ENCODE results near the gene RCAN2. TPM values are rescaled to one million over a fixed set of nuclear protein-coding genes. Genes with fewer than 3 reads are reported as not detected.

The RCAN2 gene
- total RNA-seq, 2 experiments from 2014 or later: 4.3 to 5.4 TPM

DNA sequence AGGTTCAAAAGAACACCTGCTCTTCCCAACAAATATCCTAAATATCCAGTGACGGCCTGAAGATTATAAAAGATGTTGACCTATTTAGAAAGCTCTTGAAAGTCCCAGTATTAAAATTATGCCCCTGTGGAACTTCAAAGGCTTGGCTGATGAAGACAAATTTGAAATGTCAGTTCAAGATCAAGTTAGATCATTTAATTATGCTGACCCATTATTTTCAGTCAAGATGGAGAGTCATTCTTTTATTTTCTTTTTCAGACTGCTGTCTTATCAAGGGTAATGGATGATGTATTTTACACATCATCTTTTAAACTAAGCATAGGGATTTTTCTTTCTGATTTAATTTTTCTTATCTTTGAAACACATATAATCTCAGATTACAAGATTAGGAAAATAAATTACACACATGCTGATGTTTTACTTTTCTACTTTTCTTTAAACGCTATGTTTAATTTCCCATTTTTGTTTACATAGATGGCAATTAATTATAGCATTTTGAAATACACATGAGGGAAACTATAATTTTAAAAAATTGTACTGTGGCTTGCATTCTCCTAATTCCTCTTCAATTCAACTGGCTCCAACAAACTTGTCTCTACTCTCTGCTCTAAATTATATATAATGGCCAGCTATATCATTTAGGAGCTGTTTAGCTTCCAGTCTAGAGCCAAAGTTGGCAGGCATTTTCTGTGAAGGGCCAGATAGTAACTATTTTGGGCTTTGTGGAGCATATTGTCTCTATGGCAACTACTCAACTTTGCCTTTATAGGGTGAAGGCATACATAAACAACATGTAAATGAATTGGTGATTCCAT lies 123.7 kb downstream of the RCAN2 start:
- POLR2A ChIA-PET: no interaction called here

DNA sequence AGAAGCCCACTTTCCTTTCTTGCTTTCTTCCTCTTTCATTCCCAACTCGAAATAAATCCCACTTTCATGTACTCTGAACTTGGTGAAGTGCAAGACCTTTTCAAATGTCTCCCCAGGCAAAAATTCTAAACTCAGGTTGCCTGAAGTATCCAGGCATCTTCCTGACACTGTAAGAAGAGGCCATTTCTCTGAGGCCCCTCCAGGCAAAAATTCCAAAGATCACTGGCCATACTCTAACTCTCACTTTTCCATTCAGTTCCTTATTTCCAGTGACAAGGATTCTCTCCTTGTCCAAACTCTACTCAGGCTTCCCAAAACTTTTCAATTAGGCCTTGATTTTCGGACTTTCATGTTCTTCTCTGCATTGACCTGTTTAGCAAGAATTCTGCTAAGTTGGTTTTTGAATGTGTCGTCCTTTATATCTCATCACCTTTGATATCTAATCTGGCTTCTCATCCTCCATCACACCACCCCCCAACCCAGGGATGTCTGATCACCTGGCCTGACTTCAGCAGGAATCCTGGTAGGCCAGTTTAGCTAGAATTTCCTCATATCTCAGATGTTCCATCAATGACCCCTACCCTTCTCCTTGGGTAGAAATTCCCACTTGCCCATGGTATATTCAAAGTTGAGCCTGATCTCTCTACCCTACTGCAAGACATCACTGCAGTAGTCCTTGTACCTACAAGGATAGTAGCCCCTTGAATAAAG lies 124.9 kb downstream of the RCAN2 start:
- CTCF ChIA-PET: no interaction called here
- no peak overlapping the region for H3K4me3 Mint-ChIP-seq

More for the DNA sequence above, 123.7 kb downstream of the RCAN2 start:
- peaks cover 2% of the 10 kb centered on the region for H3K27me3 Mint-ChIP-seq
- no peaks in the 10 kb centered on the region for H3K9me3 Mint-ChIP-seq
- DNase-seq: no peak
- no peaks in the 10 kb centered on the region for H3K36me3 Mint-ChIP-seq
- no peaks in the 10 kb centered on the region for H3K4me1 Mint-ChIP-seq (ENCODE audit: low read depth)
- H3K4me3 Mint-ChIP-seq: no peak overlapping the region
- no peak overlapping the region for H3K27ac Mint-ChIP-seq
- CTCF ChIA-PET: no interaction called here
- intact Hi-C loops (cut with micrococcal nuclease): no loop called here

DNA sequence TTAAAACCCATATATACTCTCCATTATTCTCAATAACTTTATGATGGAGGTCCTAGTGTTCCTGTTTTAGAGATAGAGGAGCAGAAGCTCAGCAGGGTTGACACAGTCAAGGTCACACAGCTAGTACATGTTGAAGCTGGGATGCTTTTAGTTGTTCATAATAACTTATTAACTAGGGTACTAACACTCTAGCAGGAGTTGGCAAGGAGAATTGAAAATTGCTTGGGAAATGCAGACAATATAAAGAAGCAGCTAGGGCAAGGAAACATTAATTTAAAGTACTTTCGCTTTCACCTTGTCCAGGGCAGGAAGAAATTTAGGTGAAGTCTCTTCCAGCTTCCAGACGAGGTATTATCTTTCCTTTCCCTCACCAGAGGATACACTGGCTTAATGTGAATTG lies 133.7 kb downstream of the RCAN2 start:
- peaks cover 4% of the 10 kb centered on the region for H3K4me1 Mint-ChIP-seq (ENCODE audit: low read depth)
- no peak for DNase-seq
- no peaks in the 10 kb centered on the region for H3K9me3 Mint-ChIP-seq
- ChIA-PET POLR2A (no interaction called here), CTCF (no interaction called here)
- no peak overlapping the region for H3K27ac Mint-ChIP-seq
- no peak overlapping the region for H3K4me3 Mint-ChIP-seq
- H3K36me3 Mint-ChIP-seq: no peaks in the 10 kb centered on the region
- intact Hi-C loops (cut with micrococcal nuclease): no loop called here
- H3K27me3 Mint-ChIP-seq: peaks cover 2% of the 10 kb centered on the region

More for the DNA sequence above, 124.9 kb downstream of the RCAN2 start:
- Mint-ChIP-seq H3K36me3 (no peaks in the 10 kb centered on the region), H3K4me1 (ENCODE audit: low read depth) (no peaks in the 10 kb centered on the region), H3K27ac (no peak overlapping the region), H3K27me3 (peaks cover 2% of the 10 kb centered on the region), H3K9me3 (no peaks in the 10 kb centered on the region)
- intact Hi-C loops (cut with micrococcal nuclease): no loop called here
- DNase-seq: no peak
- POLR2A ChIA-PET: no interaction called here

DNA sequence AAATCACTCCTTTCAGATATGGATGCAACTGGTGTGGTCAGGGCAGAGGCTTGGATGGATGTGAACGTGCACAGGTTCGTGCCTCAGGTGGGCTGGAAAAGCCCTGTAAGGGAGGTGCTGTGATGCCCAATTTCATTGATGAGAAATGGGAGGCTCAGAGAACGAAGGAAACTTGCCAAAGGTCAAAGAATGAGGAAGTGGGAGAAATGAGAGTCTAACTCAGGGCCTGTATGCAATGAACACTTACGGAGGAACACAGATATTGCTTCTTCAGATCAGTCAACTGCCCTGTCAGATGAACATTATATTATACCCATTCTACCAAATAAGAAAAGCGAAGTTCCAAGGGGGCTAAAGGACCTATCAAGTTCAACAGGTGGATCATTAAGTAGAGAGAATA lies 134.7 kb downstream of the RCAN2 start:
- no peak for DNase-seq
- no peak overlapping the region for H3K4me3 Mint-ChIP-seq
- peaks cover 2% of the 10 kb centered on the region for H3K27me3 Mint-ChIP-seq
- intact Hi-C loops (cut with micrococcal nuclease): no loop called here
- ChIA-PET CTCF (no interaction called here), POLR2A (no interaction called here)
- no peak overlapping the region for H3K27ac Mint-ChIP-seq
- H3K36me3 Mint-ChIP-seq: no peaks in the 10 kb centered on the region
- H3K4me1 Mint-ChIP-seq (ENCODE audit: low read depth): peaks cover 4% of the 10 kb centered on the region
- no peaks in the 10 kb centered on the region for H3K9me3 Mint-ChIP-seq

DNA sequence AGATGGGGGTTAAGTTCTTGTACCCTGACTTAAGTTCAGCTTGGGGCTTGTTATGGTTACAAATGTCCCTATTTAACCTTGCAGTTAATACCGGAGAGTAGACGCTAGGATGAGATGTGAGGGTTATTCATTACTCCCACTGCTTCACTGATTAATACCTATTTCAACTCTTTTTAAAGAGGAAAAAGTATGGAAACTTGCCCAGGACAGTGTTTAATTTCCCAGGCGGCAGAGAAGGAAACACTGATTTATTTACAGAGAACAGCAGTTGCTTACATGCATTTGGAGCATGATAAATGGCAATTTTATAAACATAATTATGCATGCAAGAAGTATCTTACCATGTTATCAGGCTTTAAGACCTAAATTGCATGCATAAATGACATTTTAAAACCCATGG lies 137.7 kb downstream of the RCAN2 start:
- Mint-ChIP-seq H3K4me1 (ENCODE audit: low read depth) (peaks cover 4% of the 10 kb centered on the region), H3K27ac (no peak overlapping the region), H3K4me3 (no peak overlapping the region), H3K36me3 (no peaks in the 10 kb centered on the region), H3K27me3 (peaks cover 6% of the 10 kb centered on the region), H3K9me3 (no peaks in the 10 kb centered on the region)
- ChIA-PET CTCF (interaction anchor here (0.8 to 1.0 kb wide), 2 partner anchors 12 to 263 kb away, joined by 3 read pairs; no protein-coding TSS in a partner anchor), POLR2A (no interaction called here)
- intact Hi-C loops (cut with micrococcal nuclease): no loop called here
- no peak for DNase-seq

DNA sequence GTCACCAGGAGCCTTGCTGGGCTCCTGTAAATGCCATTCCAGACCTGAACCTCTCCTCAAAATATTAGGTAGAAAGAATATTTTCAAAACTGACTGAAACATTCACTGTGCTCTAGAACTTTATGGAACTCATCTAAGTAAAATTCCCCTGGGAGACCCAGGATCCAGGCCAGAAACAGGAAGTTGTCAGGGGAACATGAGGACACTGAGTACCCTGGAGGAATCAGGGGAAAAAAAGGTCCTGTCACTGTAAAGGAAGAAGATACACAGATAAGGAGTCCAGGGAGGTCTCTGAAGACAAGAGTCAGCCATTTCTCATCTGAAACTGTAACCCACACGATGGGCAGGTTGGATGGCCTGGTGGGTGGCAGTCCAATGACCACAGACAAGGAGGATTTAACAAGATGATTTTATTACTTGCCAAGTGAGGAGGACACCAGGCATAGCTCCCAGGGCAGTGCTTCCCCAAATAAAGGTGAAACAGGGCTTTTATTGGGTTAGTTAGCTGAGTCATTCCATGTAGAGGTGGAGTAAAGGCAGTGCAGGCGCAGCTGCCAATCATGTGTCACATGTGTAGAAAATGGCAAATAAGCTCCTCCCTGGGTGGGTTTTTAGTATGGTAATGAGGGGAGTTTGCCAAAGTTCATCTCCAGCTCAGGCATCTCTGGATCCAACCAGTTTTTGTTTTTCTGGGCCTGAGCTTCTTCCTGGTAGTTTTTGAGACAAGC lies 138.5 kb downstream of the RCAN2 start:
- H3K27me3 Mint-ChIP-seq: peaks cover 6% of the 10 kb centered on the region
- peaks cover 4% of the 10 kb centered on the region for H3K4me1 Mint-ChIP-seq (ENCODE audit: low read depth)
- H3K4me3 Mint-ChIP-seq: no peak overlapping the region
- no peak for DNase-seq
- no peak overlapping the region for H3K27ac Mint-ChIP-seq
- intact Hi-C loops (cut with micrococcal nuclease): no loop called here
- ChIA-PET CTCF (interaction anchor here (0.8 to 1.0 kb wide), 2 partner anchors 11 to 262 kb away, joined by 3 read pairs; no protein-coding TSS in a partner anchor), POLR2A (no interaction called here)
- no peaks in the 10 kb centered on the region for H3K36me3 Mint-ChIP-seq
- no peaks in the 10 kb centered on the region for H3K9me3 Mint-ChIP-seq

DNA sequence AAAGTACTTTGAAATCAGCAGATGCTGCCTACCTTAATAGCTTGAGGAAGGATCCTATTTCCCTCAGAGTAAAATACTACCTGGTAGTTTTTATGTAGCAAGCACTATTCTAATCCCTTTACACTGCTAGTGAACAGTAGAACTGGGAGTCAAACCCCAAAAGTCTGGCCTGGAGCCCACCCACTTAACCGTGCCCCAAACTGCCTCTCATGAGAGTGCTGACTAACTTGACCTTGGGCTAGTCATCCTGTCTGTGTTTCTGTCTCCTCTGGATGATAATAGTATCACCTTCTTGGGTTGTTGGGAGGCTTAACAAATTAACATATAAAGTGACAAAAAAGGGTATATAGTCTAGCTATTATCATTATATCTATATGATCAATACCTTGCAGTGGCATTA lies 140.5 kb downstream of the RCAN2 start:
- ChIA-PET POLR2A (no interaction called here), CTCF (no interaction called here)
- H3K9me3 Mint-ChIP-seq: no peaks in the 10 kb centered on the region
- H3K36me3 Mint-ChIP-seq: no peaks in the 10 kb centered on the region
- no peak for DNase-seq
- intact Hi-C loops (cut with micrococcal nuclease): no loop called here
- no peaks in the 10 kb centered on the region for H3K4me1 Mint-ChIP-seq (ENCODE audit: low read depth)
- no peak overlapping the region for H3K27ac Mint-ChIP-seq
- H3K27me3 Mint-ChIP-seq: peaks cover 6% of the 10 kb centered on the region
- no peak overlapping the region for H3K4me3 Mint-ChIP-seq

DNA sequence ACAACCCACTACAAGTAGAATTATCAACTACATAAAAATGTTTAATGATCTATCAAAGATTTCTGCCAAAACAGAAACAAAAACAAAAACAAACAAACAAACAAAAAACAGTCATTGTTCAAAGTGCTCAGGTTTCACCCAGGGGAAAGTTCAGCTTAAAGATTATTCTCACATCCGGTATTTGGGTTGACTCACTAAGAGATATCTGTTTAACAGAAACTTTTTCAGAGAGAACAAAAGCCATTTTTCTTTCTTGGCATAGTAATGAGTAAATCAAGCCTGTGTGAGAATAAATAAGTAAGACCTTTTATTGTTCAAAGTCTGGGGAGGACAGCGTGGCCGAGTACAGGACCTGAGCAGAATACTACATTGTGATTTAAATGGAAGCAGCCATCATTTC lies 143.6 kb downstream of the RCAN2 start:
- H3K27me3 Mint-ChIP-seq: peaks cover 9% of the 10 kb centered on the region
- no peak overlapping the region for H3K4me3 Mint-ChIP-seq
- H3K36me3 Mint-ChIP-seq: no peaks in the 10 kb centered on the region
- POLR2A ChIA-PET: no interaction called here
- no peak overlapping the region for H3K27ac Mint-ChIP-seq
- intact Hi-C loops (cut with micrococcal nuclease): no loop called here
- CTCF ChIA-PET: no interaction called here
- no peaks in the 10 kb centered on the region for H3K4me1 Mint-ChIP-seq (ENCODE audit: low read depth)
- DNase-seq: no peak
- no peaks in the 10 kb centered on the region for H3K9me3 Mint-ChIP-seq

DNA sequence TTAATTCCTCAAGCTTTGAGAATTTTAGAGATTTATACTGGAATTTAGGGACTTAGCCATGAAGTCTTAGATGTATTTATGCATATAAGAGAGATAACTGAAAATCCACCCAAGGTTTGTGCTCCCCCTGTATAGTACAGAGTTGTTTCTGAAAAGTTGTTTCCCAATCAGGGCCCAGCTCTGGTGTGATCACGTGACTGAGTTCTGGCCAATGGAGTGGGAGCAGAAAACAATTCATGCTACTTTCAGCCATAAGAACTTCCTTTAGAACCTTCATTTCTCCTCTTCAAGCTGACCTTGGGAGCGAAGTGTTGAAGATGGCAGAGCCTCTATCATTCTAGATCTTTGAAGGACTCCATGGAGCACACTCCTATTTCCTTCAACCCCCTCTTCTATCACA lies 151.0 kb downstream of the RCAN2 start:
- no peaks in the 10 kb centered on the region for H3K36me3 Mint-ChIP-seq
- ChIA-PET POLR2A (no interaction called here), CTCF (interaction anchor here (1.9 kb wide), 1 partner anchor 70 kb away, joined by 6 read pairs; no protein-coding TSS in a partner anchor)
- H3K27me3 Mint-ChIP-seq: peaks cover 19% of the 10 kb centered on the region
- no peak overlapping the region for H3K4me3 Mint-ChIP-seq
- H3K27ac Mint-ChIP-seq: no peak overlapping the region
- intact Hi-C loops (cut with micrococcal nuclease): no loop called here
- DNase-seq: no peak
- H3K9me3 Mint-ChIP-seq: no peaks in the 10 kb centered on the region
- no peaks in the 10 kb centered on the region for H3K4me1 Mint-ChIP-seq (ENCODE audit: low read depth)

DNA sequence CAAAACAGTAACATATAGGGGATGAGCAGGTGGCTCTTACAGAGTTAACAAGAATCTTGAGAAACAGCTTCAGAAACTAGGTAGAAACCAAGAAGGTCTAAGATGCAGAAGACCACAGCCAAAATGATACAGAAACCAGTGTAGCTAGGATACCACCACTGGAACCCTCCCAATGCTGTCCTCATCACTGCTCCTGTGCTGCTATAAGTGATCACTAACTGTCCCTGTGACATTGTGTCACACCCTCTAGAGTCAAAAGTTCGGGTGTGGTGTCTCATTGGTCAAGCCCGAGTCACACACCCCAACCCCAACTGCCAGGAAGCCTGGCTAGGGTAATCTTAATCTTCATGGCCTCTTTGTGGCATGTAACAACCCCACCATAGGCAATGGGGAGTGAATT lies 153.1 kb downstream of the RCAN2 start:
- H3K4me1 Mint-ChIP-seq (ENCODE audit: low read depth): no peaks in the 10 kb centered on the region
- CTCF ChIA-PET: no interaction called here
- no peaks in the 10 kb centered on the region for H3K9me3 Mint-ChIP-seq
- H3K36me3 Mint-ChIP-seq: no peaks in the 10 kb centered on the region
- H3K4me3 Mint-ChIP-seq: no peak overlapping the region
- peaks cover 25% of the 10 kb centered on the region for H3K27me3 Mint-ChIP-seq
- POLR2A ChIA-PET: no interaction called here
- DNase-seq: no peak
- intact Hi-C loops (cut with micrococcal nuclease): no loop called here
- no peak overlapping the region for H3K27ac Mint-ChIP-seq

DNA sequence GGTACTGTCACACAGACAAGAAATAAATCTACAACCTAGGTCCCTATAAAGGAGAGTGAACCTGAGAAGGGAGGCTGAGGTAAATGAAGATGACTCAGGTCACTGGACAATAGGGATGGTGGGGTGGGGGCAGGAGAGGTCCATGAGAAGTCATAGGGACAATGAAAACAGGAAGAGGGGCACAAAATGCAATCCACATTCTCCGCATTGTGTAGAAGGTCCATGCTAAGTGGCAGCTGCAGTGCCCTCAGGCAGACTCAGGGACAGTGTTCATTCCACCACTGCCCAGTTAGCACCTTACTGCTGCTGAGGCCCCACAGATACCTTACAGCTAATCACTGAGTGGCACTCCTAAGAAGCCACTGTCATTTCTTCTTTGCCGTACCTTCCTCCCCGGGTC lies 156.8 kb downstream of the RCAN2 start:
- Mint-ChIP-seq H3K4me3 (no peak overlapping the region), H3K36me3 (no peaks in the 10 kb centered on the region), H3K9me3 (no peaks in the 10 kb centered on the region), H3K4me1 (ENCODE audit: low read depth) (no peaks in the 10 kb centered on the region), H3K27ac (no peak overlapping the region), H3K27me3 (peaks cover 16% of the 10 kb centered on the region)
- CTCF ChIA-PET: interaction anchor here (0.6 kb wide), 1 partner anchor 29 kb away, joined by 6 read pairs; no protein-coding TSS in a partner anchor
- DNase-seq: no peak
- POLR2A ChIA-PET: no interaction called here
- intact Hi-C loops (cut with micrococcal nuclease): no loop called here

DNA sequence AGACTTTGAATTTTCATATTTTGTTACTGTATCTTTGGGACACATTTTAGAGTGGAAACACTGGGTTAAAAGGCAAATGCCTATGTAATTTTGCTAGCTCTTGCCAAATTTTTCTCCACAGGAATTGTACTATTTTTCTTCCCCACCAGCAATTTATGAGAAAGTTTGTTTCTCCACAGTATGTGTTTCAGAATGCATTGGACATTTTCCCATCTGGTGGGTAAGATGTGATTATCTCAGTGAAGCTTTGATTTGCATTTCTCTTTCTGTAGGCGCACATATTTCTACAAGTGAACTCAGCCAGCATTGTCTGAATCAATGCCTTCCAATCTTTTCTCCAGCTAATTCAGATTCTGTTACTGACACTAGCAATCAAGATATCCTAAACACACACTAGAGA lies 157.8 kb downstream of the RCAN2 start:
- Mint-ChIP-seq H3K36me3 (no peaks in the 10 kb centered on the region), H3K27ac (no peak overlapping the region), H3K27me3 (peaks cover 19% of the 10 kb centered on the region), H3K4me1 (ENCODE audit: low read depth) (no peaks in the 10 kb centered on the region), H3K9me3 (no peaks in the 10 kb centered on the region), H3K4me3 (no peak overlapping the region)
- DNase-seq: no peak
- intact Hi-C loops (cut with micrococcal nuclease): no loop called here
- POLR2A ChIA-PET: no interaction called here
- CTCF ChIA-PET: no interaction called here

All from activated CD4-positive, alpha-beta memory T cell treated with anti-CD3 and anti-CD28 coated beads for 36 hours (primary cell).